Putamen (tissue), 1 donor: ENCODE results near the gene ARMH3.
"Not testable (repeated sequence)": the region's sequence is repeated elsewhere in the genome, so short reads cannot be mapped to it uniquely, and the experiment has no call there.

Experiments
- DNase-seq: peaks from one replicate; pipeline ENCODE4 v3.0.0-alpha.2; 2016; ENCODE audit warnings: low spot score

ARMH3 gene

GRCh38 chr10:102046095-102046494, 9.9 kb downstream of the ARMH3 start:
- no peak for DNase-seq

- DNase-seq, result no peak
Measured at GRCh38 chr10:102045292-102045691, 10.7 kb downstream of the ARMH3 start.

GRCh38 chr10:102040305-102041050, 15.5 kb downstream of the ARMH3 start:
- no peak for DNase-seq

- DNase-seq, result no peak
Measured at GRCh38 chr10:102038410-102038809, 17.6 kb downstream of the ARMH3 start.

GRCh38 chr10:102035807-102036206, 20.2 kb downstream of the ARMH3 start:
- not testable (repeated sequence) for DNase-seq

- no peak for DNase-seq
Measured at GRCh38 chr10:102033787-102034186, 22.2 kb downstream of the ARMH3 start.

GRCh38 chr10:102027261-102027660, 28.7 kb downstream of the ARMH3 start:
- DNase-seq, result no peak

- DNase-seq, result no peak
Measured at GRCh38 chr10:102024799-102025198, 31.2 kb downstream of the ARMH3 start.

GRCh38 chr10:102020938-102021337, 35.0 kb downstream of the ARMH3 start:
- no peak for DNase-seq

- no peak for DNase-seq
Measured at GRCh38 chr10:102017295-102017694, 38.7 kb downstream of the ARMH3 start.

- DNase-seq, result no peak
Measured at GRCh38 chr10:102016416-102016815, 39.6 kb downstream of the ARMH3 start.

- DNase-seq, result no peak
Measured at GRCh38 chr10:102010961-102011360, 45.0 kb downstream of the ARMH3 start.

GRCh38 chr10:102009801-102010425, 46.1 kb downstream of the ARMH3 start:
- DNase-seq, result peak; percentile 65

- no peak for DNase-seq
Measured at GRCh38 chr10:102007796-102008195, 48.2 kb downstream of the ARMH3 start.

GRCh38 chr10:102007031-102007430, 48.9 kb downstream of the ARMH3 start:
- DNase-seq, result not testable (repeated sequence)

- DNase-seq, result peak; percentile 83
Measured at GRCh38 chr10:102004376-102004775, 51.6 kb downstream of the ARMH3 start.

GRCh38 chr10:102003541-102003940, 52.4 kb downstream of the ARMH3 start:
- DNase-seq, result no peak

GRCh38 chr10:102001435-102002068, 54.4 kb downstream of the ARMH3 start:
- no peak for DNase-seq

- DNase-seq, result no peak
Measured at GRCh38 chr10:101997803-101998202, 58.2 kb downstream of the ARMH3 start.

GRCh38 chr10:101995451-101996063, 60.4 kb downstream of the ARMH3 start:
- DNase-seq, result no peak

- no peak for DNase-seq
Measured at GRCh38 chr10:101993651-101994200, 62.2 kb downstream of the ARMH3 start.

GRCh38 chr10:101993221-101993620, 62.8 kb downstream of the ARMH3 start:
- DNase-seq, result no peak
